GM12878 (cell line): Measurements from ENCODE around the gene FIZ1. TPM values are rescaled to one million over a fixed set of nuclear protein-coding genes. Genes with fewer than 3 reads are reported as not detected.

Experiments used
- ATAC-seq: fragments of 200-7000 bp; cut with Tn5 transposase; 3 replicates; pipeline ENCODE4 v1.9.1; 2020; ENCODE audit warnings: mild to moderate bottlenecking, moderate library complexity
- BruUV-seq: library from RNA; stranded (reverse); fragments of 400-500 nt; replicated peaks from 2 replicates; lab custom pipeline; 2021; lab: Mats Ljungman, UMichigan
- CTCF ChIA-PET: fragments of 300-600 bp; sonication (Branson Sonifier 250); formaldehyde crosslinking; extraction: SDS; loops from one replicate; lab custom pipeline; 2021; ENCODE audit warnings: inconsistent platforms; lab: Yijun Ruan, JAX
- POLR2A ChIA-PET: fragments of 350-600 bp; formaldehyde crosslinking; extraction: SDS; loops from one replicate; lab custom pipeline; 2021; ENCODE audit warnings: inconsistent platforms; lab: Charles Lee
- RAD21 ChIA-PET: fragments of 300-600 bp; sonication (Branson Sonifier 250); formaldehyde crosslinking; loops from one replicate; lab custom pipeline; 2023; ENCODE audit warnings: antibody characterized with exemption; ENCODE audit not compliant: unreplicated experiment; lab: Charles Lee
- SMC1A ChIA-PET: fragments of 300-600 bp; sonication (Branson Sonifier 250); formaldehyde crosslinking; loops from one replicate; lab custom pipeline; 2023; ENCODE audit not compliant: unreplicated experiment, uncharacterized antibody; lab: Charles Lee
- DNase-seq: peaks from one replicate; pipeline ENCODE4 v3.0.0-alpha.2; 2011; ENCODE audit warnings: low read depth, low spot score
- FAIRE-seq: peaks from 3 replicates; lab custom pipeline; 2011; peaks lifted over from hg19 to GRCh38; lab: Jason Lieb, UNC
- H2AFZ ChIP-seq: 2 replicates; pipeline ENCODE4 v1.6.0; 2011; ENCODE audit warnings: low read depth, low read length, control low read depth; ENCODE audit not compliant: control insufficient read depth
- H3K27ac ChIP-seq: 2 replicates; pipeline ENCODE4 v1.5.1; 2011; ENCODE audit warnings: control low read depth; ENCODE audit not compliant: control insufficient read depth, insufficient read depth
- H3K27me3 ChIP-seq, 2 experiments: replicated peaks in 1 of 2; 2 replicates each; pipeline versions ENCODE4 v1.6.0 to v1.6.1; 2011; ENCODE audit warnings: low read length in 1 of 2; ENCODE audit not compliant: control insufficient read depth in 2 of 2, insufficient read depth in 2 of 2
- H3K36me3 ChIP-seq, 2 experiments: 2 replicates each; pipeline ENCODE4 v1.5.1; 2011; ENCODE audit warnings: low read length in 1 of 2; ENCODE audit not compliant: control insufficient read depth in 2 of 2, insufficient read depth in 2 of 2
- H3K4me1 ChIP-seq: 2 replicates; pipeline ENCODE4 v1.6.1; 2011; ENCODE audit warnings: mild to moderate bottlenecking, low read length, moderate library complexity, mixed read lengths; ENCODE audit not compliant: control insufficient read depth, insufficient read depth
- H3K4me2 ChIP-seq: 2 replicates; pipeline ENCODE4 v1.6.0; 2011; ENCODE audit warnings: control low read depth; ENCODE audit not compliant: control insufficient read depth, insufficient read depth
- H3K4me3 ChIP-seq: fragments of 200-600 bp; sonication (generic); 2 replicates; pipeline ENCODE4 v1.5.1; 2016
- H3K79me2 ChIP-seq: 2 replicates; pipeline ENCODE4 v1.6.0; 2011; ENCODE audit warnings: low read length; ENCODE audit not compliant: control insufficient read depth, insufficient read depth
- H3K9ac ChIP-seq: 2 replicates; pipeline ENCODE4 v1.8.0; 2011; ENCODE audit warnings: low read length, control low read depth, mixed read lengths; ENCODE audit not compliant: control insufficient read depth, insufficient read depth
- H3K9me3 ChIP-seq: replicated peaks from 3 replicates; pipeline ENCODE4 v1.5.1; 2011; ENCODE audit warnings: mild to moderate bottlenecking, low read length; ENCODE audit not compliant: control insufficient read depth, insufficient read depth
- H4K20me1 ChIP-seq: 2 replicates; pipeline ENCODE4 v1.6.0; 2011; ENCODE audit not compliant: control insufficient read depth, insufficient read depth
- DPF2 ChIP-seq: fragments of 450-650 bp; IDR thresholded peaks from 2 replicates; pipeline ENCODE4 v1.6.1; 2017; ENCODE audit warnings: mild to moderate bottlenecking
- ESRRA ChIP-seq: IDR thresholded peaks from 2 replicates; pipeline ENCODE4 v1.6.1; 2012; ENCODE audit warnings: mild to moderate bottlenecking, low read length, improper control_type of control experiment
- MTA2 ChIP-seq: fragments of 450-650 bp; IDR thresholded peaks from 2 replicates; pipeline ENCODE4 v1.6.1; 2016; ENCODE audit warnings: low read depth, mild to moderate bottlenecking, moderate library complexity
- MYC ChIP-seq: IDR thresholded peaks from 2 replicates; pipeline ENCODE4 v1.6.1; 2011; ENCODE audit warnings: mild to moderate bottlenecking, low read length, moderate library complexity, inconsistent platforms; ENCODE audit not compliant: insufficient read depth, insufficient replicate concordance, insufficient read length, severe bottlenecking
- NFYB ChIP-seq: IDR thresholded peaks from 2 replicates; pipeline ENCODE4 v1.6.1; 2011; ENCODE audit warnings: low read depth, mild to moderate bottlenecking, low read length, improper control_type of control experiment, moderate library complexity; ENCODE audit not compliant: insufficient read depth
- NR2C1 ChIP-seq: fragments of 450-650 bp; IDR thresholded peaks from 2 replicates; pipeline ENCODE4 v1.6.1; 2017; ENCODE audit warnings: antibody characterized with exemption, mild to moderate bottlenecking, moderate library complexity
- NR2F1 ChIP-seq: fragments of 450-650 bp; conservative IDR thresholded peaks from 2 replicates; pipeline ENCODE4 v1.6.1; 2017; ENCODE audit warnings: mild to moderate bottlenecking
- RB1 ChIP-seq: fragments of 450-650 bp; formaldehyde crosslinking; IDR thresholded peaks from 2 replicates; pipeline ENCODE4 v1.6.1; 2017; ENCODE audit warnings: mild to moderate bottlenecking, borderline replicate concordance
- ZSCAN29 ChIP-seq: fragments of 450-650 bp; IDR thresholded peaks from 2 replicates; pipeline ENCODE4 v1.6.1; 2017; ENCODE audit warnings: mild to moderate bottlenecking, moderate library complexity
- WGBS: methylation state at CpG from one replicate; pipeline ENCODE4 v1.1.6; 2016; ENCODE audit warnings: low lambda C conversion rate; ENCODE audit not compliant: insufficient replicate concordance, insufficient coverage; ENCODE audit errors: missing lambda C conversion rate; 5-methylcytosine and 5-hydroxymethylcytosine counted together
- in situ Hi-C: fragments of 300-500 bp; cut with MboI; formaldehyde crosslinking; loops from 9 replicates; pipeline ENCODE4 v1.14.3; 2018; ENCODE audit warnings: mixed read lengths
- intact Hi-C: fragments of 100-400 bp; cut with micrococcal nuclease; formaldehyde crosslinking; loops from one replicate; pipeline ENCODE4 v1.14.2; 2022; ENCODE audit not compliant: unreplicated experiment
- polyA plus RNA-seq, 11 experiments: library from polyadenylated mRNA; depleted of rRNA in 4 of 11; unstranded in 6 of 11; stranded (reverse) in 5 of 11; fragments of >200 nt; fragmentation: Nextera tagmentation in 4 of 11; fragmentation: Illumina TruSeq in 1 of 11; extraction: Ambion mirVana in 4 of 11; extraction: Trizol in 1 of 11; gene quantifications; 1 replicate in 1 of 11; 2 replicates in 10 of 11; pipeline versions ENCODE4 v1.2.1 to v1.2.3, GENCODE V29; 2011 to 2016; ENCODE audit warnings: inconsistent platforms in 2 of 11, missing spikeins in 2 of 11, low read depth in 1 of 11
- total RNA-seq, 4 experiments: library from RNA; depleted of rRNA in 3 of 4; stranded (reverse); fragments of >200 nt in 3 of 4; fragmentation: Illumina TruSeq in 1 of 4; extraction: Trizol in 1 of 4; gene quantifications; 2 replicates each; pipeline versions ENCODE4 v1.2.1 to v1.2.3, GENCODE V29; 2013 to 2021
- TF ChIP-seq, protein P1 (sequence below): IDR thresholded peaks from 2 replicates; pipeline ENCODE4 v1.6.1; 2012; ENCODE audit warnings: mild to moderate bottlenecking, low read depth, low read length
- TF ChIP-seq, protein P2 (sequence below): fragments of 450-650 bp; IDR thresholded peaks from 2 replicates; pipeline ENCODE4 v1.6.1; 2016; ENCODE audit warnings: mild to moderate bottlenecking
- TF ChIP-seq, protein P3 (sequence below): IDR thresholded peaks from 2 replicates; pipeline ENCODE4 v1.6.1; 2012; ENCODE audit warnings: improper control_type of control experiment, low read depth, low read length; ENCODE audit not compliant: insufficient replicate concordance

The FIZ1 gene
- total and polyA plus RNA-seq, 10 of the 15 experiments (the other 5 are each of a cell fraction or from before 2014, with no cell fraction given) = 0.60 to 16.8 (median 4.2) TPM

DNA sequence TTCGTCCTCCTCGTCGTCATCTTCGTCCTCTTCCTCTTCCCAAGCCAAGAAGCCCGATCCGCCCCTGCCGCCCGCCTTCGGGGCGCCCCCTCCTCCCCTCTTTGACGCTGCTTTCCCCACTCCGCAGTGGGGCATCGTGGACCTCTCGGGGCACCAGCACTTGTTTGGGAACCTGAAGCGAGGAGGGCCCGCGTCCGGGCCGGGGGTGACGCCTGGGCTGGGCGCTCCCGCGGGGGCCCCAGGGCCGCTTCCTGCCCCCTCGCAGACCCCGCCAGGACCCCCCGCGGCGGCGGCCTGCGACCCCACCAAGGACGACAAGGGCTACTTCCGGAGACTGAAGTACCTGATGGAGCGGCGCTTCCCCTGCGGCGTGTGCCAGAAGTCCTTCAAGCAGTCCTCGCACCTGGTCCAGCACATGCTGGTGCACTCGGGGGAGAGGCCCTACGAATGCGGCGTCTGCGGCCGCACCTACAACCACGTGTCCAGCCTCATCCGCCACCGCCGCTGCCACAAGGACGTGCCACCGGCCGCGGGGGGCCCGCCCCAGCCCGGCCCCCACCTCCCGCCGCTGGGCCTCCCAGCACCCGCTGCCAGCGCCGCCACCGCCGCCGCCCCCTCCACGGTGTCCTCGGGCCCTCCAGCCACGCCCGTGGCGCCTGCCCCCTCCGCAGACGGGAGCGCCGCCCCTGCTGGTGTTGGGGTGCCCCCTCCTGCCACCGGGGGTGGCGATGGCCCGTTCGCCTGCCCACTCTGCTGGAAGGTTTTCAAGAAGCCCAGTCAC lies 14.8 kb upstream of the FIZ1 start:
- in situ Hi-C loops = no loop called here
- peaks cover 6% of the 10 kb centered on the region for H3K79me2 ChIP-seq
- H3K4me1 ChIP-seq = peaks cover 4% of the 10 kb centered on the region
- H3K27me3 ChIP-seq = no peaks in the 10 kb centered on the region
- no peak overlapping the region for H3K9ac ChIP-seq
- ChIA-PET RAD21 (no interaction called here), SMC1A (no interaction called here), CTCF (no interaction called here), POLR2A (no interaction called here)
- no peak overlapping the region for H3K4me2 ChIP-seq
- DNase-seq (no peak), FAIRE-seq (no peak), ATAC-seq (no peak)
- intact Hi-C loops = no loop called here
- no peak overlapping the region for H3K27ac ChIP-seq
- H3K36me3 ChIP-seq = peaks cover 12 to 15% of the 10 kb centered on the region in 2 experiments
- no peak overlapping the region for H3K4me3 ChIP-seq
- WGBS = 97% methylated on average over 42 of the region's 75 CpGs
- peaks cover 3% of the 10 kb centered on the region; the same call in 1 of the 2 replicates for H4K20me1 ChIP-seq
- H2AFZ ChIP-seq = no peak overlapping the region
- H3K9me3 ChIP-seq = peaks cover 2% of the 10 kb centered on the region; the same call in 2 of the 3 replicates
- no TSS peak for BruUV-seq
- TF ChIP-seq, protein P1, sequence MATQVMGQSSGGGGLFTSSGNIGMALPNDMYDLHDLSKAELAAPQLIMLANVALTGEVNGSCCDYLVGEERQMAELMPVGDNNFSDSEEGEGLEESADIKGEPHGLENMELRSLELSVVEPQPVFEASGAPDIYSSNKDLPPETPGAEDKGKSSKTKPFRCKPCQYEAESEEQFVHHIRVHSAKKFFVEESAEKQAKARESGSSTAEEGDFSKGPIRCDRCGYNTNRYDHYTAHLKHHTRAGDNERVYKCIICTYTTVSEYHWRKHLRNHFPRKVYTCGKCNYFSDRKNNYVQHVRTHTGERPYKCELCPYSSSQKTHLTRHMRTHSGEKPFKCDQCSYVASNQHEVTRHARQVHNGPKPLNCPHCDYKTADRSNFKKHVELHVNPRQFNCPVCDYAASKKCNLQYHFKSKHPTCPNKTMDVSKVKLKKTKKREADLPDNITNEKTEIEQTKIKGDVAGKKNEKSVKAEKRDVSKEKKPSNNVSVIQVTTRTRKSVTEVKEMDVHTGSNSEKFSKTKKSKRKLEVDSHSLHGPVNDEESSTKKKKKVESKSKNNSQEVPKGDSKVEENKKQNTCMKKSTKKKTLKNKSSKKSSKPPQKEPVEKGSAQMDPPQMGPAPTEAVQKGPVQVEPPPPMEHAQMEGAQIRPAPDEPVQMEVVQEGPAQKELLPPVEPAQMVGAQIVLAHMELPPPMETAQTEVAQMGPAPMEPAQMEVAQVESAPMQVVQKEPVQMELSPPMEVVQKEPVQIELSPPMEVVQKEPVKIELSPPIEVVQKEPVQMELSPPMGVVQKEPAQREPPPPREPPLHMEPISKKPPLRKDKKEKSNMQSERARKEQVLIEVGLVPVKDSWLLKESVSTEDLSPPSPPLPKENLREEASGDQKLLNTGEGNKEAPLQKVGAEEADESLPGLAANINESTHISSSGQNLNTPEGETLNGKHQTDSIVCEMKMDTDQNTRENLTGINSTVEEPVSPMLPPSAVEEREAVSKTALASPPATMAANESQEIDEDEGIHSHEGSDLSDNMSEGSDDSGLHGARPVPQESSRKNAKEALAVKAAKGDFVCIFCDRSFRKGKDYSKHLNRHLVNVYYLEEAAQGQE = no peak
- TF ChIP-seq ESRRA (no peak), MTA2 (no peak), NR2C1 (no peak), MYC (no peak), DPF2 (no peak), NR2F1 (no peak), ZSCAN29 (no peak), NFYB (no peak), RB1 (no peak)
- TF ChIP-seq, protein P2, sequence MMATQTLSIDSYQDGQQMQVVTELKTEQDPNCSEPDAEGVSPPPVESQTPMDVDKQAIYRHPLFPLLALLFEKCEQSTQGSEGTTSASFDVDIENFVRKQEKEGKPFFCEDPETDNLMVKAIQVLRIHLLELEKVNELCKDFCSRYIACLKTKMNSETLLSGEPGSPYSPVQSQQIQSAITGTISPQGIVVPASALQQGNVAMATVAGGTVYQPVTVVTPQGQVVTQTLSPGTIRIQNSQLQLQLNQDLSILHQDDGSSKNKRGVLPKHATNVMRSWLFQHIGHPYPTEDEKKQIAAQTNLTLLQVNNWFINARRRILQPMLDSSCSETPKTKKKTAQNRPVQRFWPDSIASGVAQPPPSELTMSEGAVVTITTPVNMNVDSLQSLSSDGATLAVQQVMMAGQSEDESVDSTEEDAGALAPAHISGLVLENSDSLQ = no peak
- TF ChIP-seq, protein P3, sequence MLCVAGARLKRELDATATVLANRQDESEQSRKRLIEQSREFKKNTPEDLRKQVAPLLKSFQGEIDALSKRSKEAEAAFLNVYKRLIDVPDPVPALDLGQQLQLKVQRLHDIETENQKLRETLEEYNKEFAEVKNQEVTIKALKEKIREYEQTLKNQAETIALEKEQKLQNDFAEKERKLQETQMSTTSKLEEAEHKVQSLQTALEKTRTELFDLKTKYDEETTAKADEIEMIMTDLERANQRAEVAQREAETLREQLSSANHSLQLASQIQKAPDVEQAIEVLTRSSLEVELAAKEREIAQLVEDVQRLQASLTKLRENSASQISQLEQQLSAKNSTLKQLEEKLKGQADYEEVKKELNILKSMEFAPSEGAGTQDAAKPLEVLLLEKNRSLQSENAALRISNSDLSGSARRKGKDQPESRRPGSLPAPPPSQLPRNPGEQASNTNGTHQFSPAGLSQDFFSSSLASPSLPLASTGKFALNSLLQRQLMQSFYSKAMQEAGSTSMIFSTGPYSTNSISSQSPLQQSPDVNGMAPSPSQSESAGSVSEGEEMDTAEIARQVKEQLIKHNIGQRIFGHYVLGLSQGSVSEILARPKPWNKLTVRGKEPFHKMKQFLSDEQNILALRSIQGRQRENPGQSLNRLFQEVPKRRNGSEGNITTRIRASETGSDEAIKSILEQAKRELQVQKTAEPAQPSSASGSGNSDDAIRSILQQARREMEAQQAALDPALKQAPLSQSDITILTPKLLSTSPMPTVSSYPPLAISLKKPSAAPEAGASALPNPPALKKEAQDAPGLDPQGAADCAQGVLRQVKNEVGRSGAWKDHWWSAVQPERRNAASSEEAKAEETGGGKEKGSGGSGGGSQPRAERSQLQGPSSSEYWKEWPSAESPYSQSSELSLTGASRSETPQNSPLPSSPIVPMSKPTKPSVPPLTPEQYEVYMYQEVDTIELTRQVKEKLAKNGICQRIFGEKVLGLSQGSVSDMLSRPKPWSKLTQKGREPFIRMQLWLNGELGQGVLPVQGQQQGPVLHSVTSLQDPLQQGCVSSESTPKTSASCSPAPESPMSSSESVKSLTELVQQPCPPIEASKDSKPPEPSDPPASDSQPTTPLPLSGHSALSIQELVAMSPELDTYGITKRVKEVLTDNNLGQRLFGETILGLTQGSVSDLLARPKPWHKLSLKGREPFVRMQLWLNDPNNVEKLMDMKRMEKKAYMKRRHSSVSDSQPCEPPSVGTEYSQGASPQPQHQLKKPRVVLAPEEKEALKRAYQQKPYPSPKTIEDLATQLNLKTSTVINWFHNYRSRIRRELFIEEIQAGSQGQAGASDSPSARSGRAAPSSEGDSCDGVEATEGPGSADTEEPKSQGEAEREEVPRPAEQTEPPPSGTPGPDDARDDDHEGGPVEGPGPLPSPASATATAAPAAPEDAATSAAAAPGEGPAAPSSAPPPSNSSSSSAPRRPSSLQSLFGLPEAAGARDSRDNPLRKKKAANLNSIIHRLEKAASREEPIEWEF = no peak
